Endothelial cell of hepatic sinusoid (primary cell): Measurements from ENCODE around the gene MLH1.

ENCODE experiments used
- in situ Hi-C: cut with HindIII; loops from 2 replicates; pipeline ENCODE4 v1.10.0; 2017; ENCODE audit warnings: low sequenced_read_pairs

MLH1 gene

DNA sequence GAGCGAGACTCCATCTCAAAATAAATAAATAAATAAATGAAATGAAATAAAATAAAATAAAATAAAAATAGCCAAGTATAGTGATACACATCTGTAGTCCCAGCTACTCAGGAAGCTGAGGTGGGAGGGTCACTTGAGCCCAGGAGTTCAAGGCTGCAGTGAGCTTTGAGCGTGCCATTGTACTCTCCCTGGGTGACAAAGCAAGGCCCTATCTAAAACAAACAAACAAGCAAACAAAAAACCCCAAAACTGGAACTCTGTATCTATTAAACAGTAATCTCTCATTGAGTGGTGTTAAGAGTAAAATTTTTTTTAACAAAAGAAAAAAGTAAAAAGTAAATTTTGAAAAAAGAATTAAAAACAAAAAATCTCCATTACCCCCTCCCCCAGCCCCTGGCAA lies 21.2 kb upstream of the MLH1 start:
- in situ Hi-C loops: no loop called here

DNA sequence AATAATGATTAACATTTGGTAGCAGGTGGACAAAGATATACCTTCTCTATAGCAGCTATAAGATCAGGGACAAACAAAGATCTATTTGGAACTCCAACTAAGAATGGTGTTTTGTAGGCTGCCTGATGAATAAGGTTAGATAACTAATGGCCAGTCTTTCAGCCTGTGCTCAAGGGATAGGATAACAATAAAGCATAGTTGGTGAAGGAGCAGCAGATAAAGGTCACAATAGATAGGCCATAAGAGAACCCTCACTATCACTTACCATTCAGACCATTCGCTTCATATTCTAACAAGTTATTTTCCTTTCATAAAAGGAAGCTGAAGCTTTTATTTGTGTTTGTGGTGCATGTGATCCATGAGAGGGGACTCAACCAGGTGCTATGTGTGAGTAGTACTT lies 20.2 kb upstream of the MLH1 start:
- in situ Hi-C loops: no loop called here

DNA sequence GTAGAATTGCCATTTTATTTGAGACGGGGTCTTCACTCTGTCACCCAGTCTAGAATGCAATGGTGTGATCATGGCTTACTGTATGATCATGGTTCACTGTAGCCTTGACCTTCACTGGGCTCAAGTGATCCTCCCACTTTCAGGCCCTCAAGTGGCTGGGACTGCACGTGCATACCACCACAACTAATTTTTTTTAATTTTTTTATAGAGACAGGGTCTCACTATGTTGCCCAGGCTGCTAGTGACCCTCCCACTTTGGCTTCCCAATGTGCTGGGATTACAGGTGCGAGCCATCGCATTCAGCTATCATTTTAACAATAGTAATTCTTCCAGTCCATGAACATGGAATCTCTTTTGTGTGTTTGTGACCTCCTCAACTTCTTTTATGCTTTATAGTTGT lies 12.3 kb upstream of the MLH1 start:
- in situ Hi-C loops: no loop called here

DNA sequence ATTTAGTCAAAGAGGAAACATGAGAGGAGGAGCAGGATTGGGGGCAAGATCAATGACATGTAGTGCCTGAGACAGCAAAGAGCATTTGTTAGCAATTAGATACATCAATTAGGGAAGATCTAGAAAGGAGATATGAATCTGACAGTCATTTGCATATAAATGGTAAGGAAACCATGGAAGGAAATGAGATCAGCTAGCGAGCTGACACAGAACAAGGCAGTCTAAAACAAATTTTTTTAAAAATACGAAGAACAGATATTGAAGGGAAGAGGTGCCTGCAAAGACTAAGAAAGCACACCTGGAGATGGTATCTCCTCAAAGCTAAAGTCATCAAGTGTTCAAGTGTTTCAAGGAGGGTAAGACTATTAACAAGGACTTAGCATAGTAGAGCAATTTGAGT lies 5.0 kb upstream of the MLH1 start:
- in situ Hi-C loops: no loop called here

DNA sequence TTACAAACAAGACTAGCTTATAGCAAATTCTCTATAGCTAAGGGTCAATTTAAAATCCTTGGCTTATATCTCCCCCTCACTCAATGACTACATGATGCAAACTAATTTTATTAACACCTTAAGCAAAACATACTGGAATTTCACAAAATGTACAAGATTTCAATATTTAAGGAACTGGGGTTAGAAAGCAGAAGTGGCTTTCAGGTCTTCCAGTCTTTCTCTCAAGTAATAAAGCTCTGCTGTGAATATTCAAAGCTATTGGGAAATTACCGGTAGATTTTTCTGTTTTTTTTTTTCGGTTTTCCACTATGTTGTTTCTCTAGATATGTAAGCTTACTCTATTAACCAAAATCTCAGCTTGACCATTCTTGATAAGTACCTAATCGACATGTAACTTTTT lies 4.3 kb upstream of the MLH1 start:
- in situ Hi-C loops: no loop called here

DNA sequence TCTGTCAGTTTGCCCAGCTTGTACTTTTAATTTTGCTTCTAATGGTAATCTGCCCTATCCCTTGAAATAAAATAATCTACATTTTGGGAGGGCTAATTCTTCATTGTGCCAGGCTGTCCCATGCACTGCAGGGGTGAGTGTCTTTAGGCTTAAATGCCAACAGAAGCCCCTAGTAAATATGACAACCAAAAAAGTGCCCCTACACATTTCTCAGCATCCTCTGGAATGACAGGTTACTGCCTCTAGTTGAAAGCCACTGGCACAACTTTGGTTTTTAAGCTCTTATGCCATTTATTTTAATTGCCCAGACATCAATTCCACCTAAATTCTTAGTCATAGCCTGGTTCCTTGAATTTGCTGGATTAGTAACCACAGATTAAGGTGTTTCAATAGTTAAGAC lies 3.8 kb upstream of the MLH1 start:
- in situ Hi-C loops: no loop called here

DNA sequence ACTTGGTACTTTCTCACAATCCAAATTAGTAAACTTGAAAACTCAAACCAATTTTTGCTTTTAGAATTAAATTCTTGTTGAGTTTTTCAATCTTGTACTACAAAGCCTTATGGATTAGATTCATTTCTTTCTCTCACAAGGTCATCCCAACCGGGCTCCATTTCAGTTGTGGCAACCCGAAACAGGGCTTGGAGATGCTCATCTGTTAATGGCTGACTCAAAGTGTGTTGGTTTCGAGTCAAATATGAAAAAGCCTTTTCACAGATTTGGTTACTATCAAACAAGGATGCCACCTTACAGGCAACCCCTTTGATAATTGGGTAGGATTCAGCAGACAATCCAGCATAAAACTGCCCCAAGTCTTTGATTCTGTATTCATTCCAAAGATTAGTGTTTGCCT lies 2.2 kb upstream of the MLH1 start:
- in situ Hi-C loops: no loop called here

DNA sequence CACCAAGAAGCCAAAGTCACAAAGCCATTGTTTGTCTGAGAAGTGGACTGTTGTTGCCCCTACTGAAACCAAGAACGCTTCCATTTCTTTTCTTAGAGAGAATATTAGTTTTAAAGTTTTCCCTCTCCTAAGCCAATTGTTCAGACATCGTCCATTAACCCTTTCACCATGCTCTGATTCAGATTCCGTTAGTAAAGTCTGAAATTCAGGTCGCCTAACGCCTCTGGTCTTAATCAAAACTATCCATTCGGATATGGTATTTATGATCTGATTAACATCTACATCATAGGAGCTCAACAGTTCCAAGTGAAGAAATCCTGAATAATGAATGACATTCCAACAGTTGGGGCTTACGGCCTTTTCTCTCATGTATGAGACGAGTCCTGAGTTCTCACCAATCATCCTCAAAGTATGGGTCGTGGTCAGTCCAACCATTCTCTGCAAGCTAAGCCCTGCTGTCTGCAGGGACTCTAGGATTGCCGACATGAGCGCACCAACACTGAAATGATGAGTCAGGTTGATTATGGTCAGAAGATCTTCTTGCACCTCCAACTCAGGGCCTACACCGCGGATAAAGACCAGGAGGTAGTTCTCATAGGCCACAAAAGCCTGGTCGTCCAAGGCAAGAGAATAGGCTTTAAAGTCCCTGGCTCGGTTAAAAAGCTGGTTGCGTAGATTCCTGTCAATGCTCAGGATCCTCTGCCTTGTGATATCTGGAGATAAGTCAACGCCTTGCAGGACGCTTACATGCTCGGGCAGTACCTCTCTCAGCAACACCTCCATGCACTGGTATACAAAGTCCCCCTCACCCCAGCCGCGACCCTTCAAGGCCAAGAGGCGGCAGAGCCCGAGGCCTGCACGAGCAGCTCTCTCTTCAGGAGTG lies 1.2 kb upstream of the MLH1 start:
- in situ Hi-C loops: no loop called here

DNA sequence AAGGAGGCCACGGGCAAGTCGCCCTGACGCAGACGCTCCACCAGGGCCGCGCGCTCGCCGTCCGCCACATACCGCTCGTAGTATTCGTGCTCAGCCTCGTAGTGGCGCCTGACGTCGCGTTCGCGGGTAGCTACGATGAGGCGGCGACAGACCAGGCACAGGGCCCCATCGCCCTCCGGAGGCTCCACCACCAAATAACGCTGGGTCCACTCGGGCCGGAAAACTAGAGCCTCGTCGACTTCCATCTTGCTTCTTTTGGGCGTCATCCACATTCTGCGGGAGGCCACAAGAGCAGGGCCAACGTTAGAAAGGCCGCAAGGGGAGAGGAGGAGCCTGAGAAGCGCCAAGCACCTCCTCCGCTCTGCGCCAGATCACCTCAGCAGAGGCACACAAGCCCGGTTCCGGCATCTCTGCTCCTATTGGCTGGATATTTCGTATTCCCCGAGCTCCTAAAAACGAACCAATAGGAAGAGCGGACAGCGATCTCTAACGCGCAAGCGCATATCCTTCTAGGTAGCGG lies 452 bp upstream of the MLH1 start, which contains the start of gene EPM2AIP1:
Gene EPM2AIP1, minus strand, starts transcription at position 326 of the 520 bp plus-strand sequence. Its CDS starts 54 bp downstream, at position 272.
- in situ Hi-C loops: no loop called here

DNA sequence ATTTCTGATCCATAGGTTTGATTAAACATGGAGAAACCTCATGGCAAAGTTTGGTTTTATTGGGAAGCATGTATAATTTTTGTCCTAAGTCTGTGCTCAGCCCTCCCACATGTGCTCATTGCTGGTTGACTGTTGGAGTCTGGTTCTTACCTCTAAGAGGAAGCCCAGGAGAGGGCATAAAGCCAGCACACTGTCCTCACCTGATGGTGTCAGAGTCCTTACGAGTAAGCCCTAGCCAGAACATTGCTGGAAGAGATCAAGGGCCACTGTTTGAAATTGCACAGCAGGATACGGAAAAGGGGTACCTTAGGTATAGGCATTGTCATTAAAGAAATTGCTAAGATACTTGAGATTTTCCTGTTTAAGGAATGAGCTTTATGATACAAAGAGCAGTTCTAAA lies 21.3 kb downstream of the MLH1 start:
- in situ Hi-C loops: no loop called here

DNA sequence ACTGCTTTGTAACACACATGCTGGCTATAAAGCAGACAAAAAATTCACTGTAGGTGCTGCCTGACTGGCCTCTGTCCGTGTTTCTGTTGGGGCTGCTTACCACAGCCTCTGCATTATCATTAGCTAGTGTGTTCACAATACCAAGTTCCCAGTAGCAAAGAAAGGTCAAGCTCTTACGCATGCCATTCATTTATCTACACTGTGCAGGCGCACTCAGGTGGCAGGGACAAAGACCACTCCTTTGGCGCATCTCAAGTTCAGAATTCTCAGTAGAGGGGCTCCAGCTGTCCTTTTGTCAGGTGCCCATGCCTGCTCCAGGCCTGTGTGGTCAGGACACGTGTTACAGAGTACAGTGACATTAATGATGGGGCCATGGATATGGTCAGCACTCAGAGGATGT lies 22.3 kb downstream of the MLH1 start:
- in situ Hi-C loops: no loop called here

DNA sequence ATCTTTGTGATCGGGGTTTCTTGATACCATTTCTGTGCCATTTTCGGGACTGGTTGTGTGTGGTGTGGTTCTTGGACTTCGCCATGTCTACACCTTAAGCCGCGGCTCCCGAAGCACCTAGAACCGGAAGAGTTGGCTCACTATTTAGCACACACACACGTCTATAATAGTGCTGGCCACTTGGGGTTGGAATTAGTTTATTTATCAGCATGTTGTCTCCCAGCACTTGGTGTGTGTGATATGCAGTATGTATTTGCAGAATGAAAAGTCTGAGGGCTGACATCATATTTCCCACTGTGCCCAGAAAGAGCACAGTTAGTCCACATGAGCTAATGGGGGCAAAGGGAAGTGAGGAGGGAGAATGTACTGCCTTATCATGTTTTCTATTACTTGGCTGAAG lies 23.6 kb downstream of the MLH1 start:
- in situ Hi-C loops: no loop called here

DNA sequence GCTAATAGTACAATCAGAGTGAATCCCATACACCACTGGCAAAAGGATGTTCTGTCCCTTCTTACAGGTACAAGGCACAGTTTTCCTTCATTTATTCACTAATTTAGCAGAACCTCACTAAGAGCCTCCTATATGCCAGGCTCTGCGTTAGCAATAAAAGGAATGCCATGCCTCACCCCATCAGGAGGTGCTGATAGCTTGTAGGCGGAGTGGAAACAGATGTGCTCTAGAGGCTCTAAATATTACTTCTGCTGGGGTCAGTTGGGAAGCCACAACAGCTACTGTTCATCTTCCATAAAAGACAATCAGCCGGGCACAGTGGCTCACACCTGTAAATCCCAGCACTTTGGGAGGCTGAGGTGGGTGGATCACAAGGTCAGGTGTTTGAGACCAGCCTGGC lies 24.4 kb downstream of the MLH1 start:
- in situ Hi-C loops: no loop called here

DNA sequence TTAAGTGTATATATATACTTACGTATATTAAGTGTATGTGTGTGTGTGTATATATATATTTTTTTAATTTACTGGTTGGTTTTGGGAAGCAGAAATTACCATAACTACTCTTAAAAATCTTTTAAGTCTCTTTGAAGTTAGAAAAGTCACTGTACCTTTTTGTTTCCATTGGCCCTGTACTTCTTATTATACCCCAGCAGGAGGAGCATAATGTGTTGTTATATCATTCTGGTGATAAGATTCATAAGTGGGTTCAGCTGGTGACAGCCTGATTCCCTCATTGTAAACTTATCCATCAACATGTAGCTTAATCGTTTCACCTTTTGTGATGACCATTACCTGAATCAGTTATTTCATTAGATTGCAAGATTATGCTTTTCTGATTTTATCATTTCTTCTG lies 30.8 kb downstream of the MLH1 start:
- in situ Hi-C loops: no loop called here

DNA sequence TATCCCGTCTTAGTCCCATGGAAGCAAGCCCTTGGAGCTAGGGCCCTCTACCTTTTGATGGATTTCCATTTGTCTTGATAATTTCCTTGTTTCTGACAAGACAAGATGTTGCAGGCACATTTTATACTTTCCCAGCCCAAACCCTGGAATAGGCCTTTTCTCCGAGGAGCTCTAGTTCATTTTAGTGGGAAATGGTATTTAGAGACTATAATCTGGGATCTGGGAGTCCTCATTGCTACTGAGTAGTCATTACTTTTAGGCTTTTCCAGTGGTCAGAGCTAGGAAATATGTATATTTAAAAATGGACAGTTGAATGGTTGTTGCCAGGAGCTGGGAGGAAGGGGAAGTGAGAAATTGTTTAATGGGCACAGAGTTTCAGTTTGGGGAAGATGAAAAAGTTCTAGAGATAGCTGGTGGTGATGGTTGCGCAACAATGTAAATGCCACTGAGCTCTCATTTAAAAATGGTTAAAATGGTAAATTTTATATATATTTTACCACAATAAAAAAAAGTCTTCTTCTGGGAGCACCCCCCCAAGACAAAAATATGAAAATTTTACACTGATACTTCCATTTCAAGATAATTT lies 31.6 kb downstream of the MLH1 start:
- in situ Hi-C loops: loop anchor here (25.0 kb wide), 1 partner anchor 187 kb away; no protein-coding TSS in a partner anchor

DNA sequence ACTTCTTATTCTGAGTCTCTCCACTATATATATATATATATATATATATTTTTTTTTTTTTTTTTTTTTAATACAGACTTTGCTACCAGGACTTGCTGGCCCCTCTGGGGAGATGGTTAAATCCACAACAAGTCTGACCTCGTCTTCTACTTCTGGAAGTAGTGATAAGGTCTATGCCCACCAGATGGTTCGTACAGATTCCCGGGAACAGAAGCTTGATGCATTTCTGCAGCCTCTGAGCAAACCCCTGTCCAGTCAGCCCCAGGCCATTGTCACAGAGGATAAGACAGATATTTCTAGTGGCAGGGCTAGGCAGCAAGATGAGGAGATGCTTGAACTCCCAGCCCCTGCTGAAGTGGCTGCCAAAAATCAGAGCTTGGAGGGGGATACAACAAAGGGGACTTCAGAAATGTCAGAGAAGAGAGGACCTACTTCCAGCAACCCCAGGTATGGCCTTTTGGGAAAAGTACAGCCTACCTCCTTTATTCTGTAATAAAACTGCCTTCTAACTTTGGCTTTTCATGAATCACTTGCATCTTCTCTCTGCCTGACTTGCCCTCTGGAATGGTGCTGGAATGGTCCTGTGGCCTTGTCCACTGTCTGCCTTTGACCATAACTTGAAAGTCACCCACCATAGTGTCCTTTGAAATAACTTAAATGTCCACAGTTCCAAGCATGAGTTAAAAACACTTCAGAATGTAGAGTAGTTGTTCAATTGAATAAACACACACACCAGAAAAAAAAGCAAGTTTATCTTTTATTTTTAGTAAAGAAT lies 32.4 kb downstream of the MLH1 start:
- in situ Hi-C loops: loop anchor here (25.0 kb wide), 1 partner anchor 187 kb away; no protein-coding TSS in a partner anchor

DNA sequence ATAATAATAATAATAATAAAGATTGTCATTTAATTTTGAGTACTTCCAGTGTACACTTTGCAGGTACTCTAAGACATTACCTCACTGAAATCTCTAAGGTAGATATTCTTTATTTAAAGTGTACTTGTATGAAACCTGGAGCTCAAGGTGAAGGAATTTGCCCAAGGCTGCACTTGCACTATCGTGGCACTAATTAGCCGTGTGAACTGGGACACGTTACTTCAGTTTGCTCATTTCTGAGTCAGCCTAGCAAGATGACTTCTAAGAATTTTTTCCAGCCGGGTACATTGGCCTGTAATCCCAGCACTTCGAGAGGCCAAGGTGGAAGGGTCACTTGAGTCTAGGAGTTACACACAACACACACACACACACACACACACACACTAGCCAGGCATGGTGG lies 33.5 kb downstream of the MLH1 start:
- in situ Hi-C loops: loop anchor here (25.0 kb wide), 1 partner anchor 185 kb away; no protein-coding TSS in a partner anchor

DNA sequence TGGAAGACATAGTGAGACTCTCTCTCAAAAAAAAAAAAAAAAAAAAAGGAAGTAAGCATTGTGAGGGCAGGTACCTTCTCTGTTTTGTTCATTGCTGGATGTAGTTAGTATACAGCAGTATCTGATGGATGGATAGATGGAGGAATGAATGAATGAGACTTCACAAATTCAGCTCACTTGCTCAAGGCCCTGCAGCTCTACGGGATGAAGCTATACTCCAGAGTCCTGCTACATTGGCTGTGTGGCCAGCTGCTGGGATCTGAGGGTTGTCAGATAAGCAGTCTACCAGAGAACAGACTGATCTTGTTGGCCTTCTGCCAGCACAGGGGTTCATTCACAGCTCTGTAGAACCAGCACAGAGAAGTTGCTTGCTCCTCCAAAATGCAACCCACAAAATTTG lies 35.0 kb downstream of the MLH1 start:
- in situ Hi-C loops: loop anchor here (25.0 kb wide), 1 partner anchor 184 kb away; no protein-coding TSS in a partner anchor

DNA sequence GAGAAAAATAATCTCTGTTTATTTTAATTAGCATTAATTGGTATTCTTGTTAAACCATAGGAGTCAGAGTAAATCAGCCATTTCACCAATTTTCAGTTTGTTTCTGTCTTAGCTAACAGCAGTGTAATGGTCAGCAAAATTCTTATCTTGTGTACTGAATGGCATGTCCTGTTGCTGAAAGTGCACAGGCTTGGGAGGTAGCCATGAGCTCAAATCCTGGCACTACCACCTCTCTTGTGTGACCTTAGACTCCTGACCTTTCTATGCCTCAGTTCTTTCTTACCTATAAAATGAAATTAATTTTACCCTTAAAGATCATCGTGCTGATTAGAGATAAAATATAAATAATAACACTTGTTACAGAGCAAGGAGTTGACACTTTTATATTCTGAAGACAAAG lies 35.8 kb downstream of the MLH1 start:
- in situ Hi-C loops: loop anchor here (25.0 kb wide), 1 partner anchor 183 kb away; no protein-coding TSS in a partner anchor

DNA sequence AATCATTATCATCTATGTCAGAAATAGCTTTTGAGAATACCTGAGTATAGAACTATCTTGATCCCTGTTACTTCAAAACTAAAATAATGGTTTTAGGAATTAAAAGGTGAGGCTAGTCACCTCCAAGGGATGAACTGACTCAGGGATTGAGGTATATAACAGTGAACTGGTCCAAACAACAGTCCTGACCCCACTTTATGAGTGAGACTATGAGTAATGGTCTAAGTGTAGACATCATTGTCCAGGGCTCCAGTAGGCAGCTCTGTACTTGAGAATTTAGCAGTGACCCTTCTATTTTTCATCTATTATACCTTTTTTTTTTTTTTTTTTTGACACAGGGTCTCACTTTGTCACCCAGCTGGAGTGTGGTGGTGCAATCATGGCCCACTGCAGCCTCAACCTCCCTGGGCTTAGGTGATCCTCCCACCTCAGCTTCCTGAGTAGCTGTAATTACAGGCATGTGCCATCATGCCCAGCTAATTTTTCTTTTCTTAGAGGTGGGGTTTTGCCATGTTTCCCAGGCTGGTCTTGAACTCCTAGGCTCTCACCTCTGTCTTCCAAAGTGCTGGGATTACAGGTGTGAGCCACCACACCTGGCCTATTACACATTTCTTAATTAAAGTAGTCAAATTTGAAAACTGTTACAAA lies 36.3 kb downstream of the MLH1 start:
- in situ Hi-C loops: loop anchor here (25.0 kb wide), 1 partner anchor 183 kb away; no protein-coding TSS in a partner anchor
